Colon (tissue), 2 donors: ENCODE measurements around the gene RNF220.

Experiments used
- FAIRE-seq: peaks from 2 replicates; lab custom pipeline; 2012; peaks lifted over from hg19 to GRCh38; lab: Jason Lieb, UNC
- donor health status: control.
- donor health status: control.

RNF220 gene

GRCh38 chr1:44636688-44637598 lies 231.9 kb downstream of the RNF220 start:
- FAIRE-seq = no peak

- no peak for FAIRE-seq
Measured at GRCh38 chr1:44637702-44638411, 232.8 kb downstream of the RNF220 start.

DNA sequence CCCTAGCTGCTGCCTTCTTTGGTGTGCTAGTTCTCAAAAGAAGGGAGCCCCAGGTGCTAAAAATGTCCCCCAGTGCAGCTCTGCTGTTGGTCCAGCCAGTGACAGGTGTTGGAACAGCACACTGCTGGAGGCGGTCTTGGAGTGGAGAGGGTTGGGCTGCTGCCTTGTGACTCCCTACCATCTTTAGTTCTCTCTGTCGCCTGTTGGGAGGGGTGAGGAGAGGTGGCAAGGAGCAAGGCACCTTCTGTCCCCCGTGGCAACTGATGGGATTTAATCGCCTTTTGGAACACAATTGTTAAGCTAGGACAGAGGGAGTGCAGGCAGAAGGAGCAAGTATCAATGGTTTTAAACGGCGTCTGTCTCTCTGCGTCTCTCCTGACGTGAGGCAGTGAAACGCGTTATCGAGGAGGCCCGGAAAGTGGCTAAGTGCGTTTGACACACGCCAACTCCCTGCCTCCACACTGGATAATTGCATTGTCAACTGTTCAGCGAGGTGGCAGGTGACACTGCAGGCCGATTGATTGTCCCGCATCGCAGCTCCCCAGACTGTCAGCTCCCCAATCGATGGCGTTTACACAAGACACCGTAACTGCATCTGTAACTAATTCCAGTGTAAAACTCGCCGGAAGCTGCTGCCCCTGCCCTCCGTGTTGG lies 235.3 kb downstream of the RNF220 start:
- no peak for FAIRE-seq

DNA sequence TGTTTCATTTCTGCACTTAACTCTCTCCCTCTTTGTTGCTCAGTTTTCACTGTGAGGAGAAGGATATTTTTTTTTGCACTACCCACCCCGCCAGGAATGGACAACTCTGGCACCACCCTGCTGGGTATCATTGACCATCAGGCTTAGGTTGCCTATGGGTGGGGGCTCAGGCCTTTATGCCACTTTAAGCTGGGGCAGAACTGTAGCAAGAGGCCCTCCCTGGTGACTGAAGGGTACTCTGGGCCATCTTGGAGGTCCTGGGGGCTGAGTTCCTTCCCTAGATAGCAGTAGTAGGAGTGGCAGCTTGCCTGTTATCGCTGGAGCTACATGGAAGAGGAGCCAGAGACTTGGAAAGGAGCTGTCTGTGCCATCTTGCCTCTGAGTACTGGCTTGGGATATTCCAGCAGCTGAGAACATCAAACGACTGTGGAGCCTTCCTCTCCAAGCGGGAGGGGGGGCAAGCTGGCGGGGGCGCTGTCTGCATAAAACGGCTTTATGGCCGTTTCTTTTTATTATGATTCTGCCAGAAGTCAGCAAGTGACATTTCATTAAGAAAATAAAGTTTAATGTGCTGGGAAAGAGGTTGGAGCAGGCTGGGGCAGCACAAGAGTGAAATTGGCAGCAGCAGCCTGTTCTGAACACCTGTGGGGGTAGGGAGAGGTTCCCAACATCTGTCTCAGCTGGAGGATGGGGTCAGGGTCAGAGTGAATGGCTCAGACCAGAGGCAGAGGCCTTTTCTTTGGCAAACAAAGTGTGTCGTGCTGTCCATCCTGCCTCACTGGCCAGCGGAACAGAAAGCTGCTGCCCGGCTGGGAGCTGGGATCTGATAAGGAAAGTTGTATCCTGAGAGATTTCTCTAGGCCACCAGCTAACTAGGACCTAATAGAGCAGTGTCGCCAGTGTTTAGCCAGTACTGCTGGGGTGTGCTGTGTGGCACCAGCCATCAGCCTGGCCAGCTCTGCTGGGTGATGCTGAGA lies 236.4 kb downstream of the RNF220 start:
- FAIRE-seq = no peak

DNA sequence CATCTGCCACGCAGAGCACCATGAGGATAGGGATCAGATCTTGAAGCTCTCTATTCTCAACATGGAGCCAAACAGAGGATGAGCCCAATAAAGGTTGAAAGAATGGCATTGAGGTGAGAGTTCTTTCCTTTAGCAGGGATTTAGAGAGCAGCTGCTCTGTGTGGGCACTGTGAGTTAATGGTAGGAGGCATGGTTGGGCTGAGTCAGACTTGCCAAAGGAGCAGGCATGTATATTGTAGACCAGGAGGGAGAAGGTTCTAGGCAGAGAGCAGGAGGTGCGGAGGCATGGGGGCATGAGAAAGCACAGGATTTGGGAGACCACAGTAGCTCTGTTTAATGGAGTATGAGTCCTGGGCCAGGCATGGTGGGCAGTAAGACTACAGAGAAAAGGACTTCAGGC lies 237.2 kb downstream of the RNF220 start:
- FAIRE-seq = no peak

GRCh38 chr1:44642925-44643324 lies 237.9 kb downstream of the RNF220 start:
- no peak for FAIRE-seq

GRCh38 chr1:44643721-44644334 lies 238.8 kb downstream of the RNF220 start:
- FAIRE-seq = no peak

DNA sequence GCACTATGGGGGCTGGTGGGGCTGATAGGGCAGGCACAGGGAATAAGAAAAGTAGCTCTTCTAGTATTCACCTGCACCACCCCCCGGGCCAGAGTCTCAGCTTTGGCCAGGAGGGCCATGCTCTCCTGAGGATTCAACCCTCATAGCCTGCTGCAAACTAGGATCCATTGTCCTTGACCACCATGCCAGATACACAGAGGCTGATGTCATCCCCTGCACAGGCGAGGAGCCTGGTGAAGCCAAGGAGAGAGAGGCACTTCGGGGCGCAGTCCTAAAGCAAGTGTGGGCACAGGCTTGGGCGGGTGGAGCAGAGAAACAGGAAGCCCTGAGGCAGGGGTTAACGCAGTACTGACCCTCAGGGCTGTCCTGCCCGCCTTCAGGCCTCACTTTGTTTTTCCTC lies 239.8 kb downstream of the RNF220 start:
- no peak for FAIRE-seq

- FAIRE-seq = no peak
Measured at GRCh38 chr1:44645476-44646244, 240.6 kb downstream of the RNF220 start.

DNA sequence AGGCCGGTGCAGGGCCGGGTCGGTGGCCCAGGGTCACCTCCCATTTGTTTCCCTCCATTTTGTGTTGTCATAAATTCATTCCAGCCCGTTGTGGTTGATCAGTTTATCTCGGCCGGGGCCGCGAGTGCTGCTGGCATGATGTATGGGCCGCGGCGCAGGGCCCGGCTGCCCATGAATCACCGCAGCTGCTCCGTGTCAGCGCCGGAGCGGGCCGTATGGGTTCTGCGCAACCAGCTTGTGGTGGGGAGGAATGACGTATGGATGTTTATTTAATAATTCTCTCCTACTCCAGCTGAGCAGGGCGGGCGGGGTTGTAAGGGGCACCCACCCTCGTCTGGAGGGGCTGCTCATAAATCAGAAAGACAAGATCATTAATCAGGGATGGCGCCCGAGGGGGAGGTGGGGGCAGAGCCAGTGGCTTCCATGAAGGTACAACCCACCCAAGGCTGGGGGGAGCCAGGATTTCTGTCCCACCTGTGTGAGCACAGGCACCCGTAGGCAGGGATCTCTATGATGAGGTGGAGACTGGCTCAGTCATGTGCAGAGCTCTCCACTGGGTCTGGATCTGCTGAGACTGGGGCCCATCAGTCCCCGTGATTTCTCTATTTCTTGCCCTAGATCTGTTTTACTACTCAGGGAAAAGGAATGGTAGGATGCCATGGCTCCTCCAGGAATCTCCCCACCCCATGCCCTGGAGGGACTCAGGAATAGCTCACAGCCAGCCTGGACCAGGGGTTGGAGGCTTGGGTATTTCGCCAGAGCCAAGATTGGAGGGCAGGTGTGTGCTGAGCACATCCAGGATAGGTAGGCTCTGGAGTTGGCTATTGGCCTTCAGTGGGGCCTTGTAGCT lies 241.4 kb downstream of the RNF220 start:
- no peak for FAIRE-seq

DNA sequence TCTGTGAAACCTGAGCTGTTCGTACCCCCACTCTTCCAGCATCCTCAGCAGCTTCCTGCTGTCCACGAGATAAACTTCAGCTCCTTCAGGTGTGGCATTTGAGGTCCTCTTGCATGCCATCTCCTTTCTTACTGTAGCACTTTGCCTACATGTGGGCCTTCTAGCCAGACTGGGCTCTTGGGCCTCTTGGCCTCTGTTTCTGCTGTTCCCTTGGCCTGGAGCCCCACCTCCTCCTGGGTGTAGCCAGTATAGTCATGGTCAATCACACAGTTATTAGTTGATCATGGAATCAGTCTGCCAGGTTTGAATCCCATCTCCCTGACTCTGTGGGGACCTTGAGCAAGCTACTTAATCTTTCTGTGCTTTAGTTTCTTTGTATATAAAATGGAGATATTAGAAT lies 242.8 kb downstream of the RNF220 start:
- FAIRE-seq = no peak

DNA sequence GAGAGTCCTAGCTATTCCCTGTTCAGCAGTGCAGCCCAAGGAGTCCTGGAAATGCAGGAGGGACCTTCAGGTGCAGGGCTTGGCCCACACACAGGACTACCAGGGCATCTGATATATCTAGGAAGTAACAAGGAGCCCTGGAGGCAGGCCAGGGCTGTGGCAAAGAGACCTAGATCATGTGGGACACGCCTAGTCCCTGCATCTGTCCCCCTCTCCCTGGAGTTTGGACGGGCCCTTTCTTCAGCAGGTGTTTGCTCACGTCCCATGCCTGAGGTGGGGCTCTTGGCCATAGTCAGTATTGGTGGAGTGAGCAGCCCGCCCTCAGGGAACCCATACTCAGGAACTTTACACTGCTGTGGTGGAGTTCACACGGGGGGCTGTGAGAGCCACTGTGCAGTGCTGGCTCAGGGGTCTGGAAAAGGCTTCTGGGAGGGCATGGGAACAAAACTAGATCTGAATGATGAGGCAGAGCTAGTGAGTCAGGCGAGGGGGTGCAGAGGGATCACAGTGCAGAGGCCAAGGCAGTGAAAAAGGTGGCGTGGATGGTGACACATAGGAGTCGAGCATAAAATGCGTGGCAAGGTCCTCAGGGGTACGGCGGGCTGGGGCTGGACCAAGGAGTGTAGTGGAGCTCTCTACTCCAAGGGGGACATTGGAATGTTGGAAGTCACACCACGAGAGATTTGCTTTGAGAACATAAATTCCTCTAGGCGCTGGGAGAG lies 243.6 kb downstream of the RNF220 start:
- FAIRE-seq = no peak

- FAIRE-seq = no peak
Measured at GRCh38 chr1:44649788-44650158, 244.7 kb downstream of the RNF220 start.

DNA sequence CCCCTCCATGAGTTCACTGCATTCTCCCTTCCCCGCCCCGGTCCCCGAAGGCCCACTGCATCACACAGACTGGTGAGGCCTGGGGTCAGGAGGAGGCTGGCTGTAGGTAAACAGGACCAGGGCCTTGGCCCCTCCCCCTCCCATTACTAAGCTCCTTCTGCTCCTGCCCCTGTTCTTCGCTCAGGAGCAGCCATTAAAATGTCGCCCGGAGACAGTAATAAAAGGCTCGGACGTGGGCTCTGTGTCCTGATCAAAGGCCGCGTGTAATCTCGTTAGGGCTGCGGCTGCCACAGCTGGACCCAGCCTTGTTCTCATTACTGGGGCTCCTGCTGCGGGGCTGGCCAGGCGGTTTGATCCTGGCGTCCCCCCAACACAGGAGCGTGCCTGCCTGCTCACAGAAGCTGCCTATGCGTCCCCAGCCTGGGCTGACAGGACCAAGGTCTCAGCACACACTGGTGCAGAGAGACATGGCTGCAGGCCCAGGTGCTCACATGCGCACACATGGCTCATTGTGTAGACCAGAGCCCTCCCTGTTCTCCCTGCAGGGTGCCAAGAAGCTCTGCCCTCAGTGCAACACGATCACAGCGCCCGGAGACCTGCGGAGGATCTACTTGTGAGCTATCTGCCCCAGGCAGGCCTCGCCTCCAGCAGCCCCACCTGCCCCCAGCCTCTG lies 245.2 kb downstream of the RNF220 start:
- no peak for FAIRE-seq

GRCh38 chr1:44651069-44651468 lies 246.0 kb downstream of the RNF220 start:
- no peak for FAIRE-seq

- FAIRE-seq = no peak
Measured at GRCh38 chr1:44652445-44653106, 247.5 kb downstream of the RNF220 start.

DNA sequence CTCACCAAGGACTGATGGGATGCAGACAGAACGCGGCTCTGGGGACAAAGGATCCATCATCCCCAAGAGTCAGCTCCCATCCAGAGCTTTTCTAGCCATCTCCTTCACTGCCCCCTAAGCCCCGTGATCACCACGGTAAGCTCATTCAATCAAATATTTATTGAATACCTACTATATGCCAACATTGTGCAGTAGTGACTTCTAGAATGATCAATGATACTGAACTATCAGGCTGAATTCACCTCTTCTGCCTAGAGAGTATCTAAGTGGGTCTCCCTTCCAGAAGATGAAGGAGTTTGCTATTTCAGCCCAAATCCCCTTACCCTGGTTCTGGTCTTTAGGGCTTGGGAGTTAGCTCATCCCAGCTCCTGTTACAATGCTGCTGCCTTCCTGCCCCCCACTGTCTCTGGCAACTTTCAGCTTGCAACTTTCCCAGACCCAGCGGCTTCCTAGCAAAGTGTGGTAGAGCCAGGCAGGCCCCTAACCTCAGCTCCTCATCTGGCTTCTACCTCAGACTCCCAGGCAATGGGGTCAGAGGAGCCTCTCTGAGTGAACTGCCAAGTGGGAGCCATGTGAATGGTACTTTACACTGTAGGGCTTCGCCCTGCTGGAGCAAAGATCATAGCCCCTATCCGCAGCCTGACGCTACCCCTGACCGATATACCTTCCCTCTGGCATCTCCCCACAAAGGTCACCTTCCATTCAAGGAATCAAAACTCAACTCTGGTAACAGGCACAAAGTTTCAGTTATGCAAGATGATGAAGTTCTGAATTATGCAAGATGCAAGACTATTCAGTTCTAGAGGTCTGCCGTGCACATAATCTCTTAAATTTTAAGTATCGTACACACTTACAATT lies 248.3 kb downstream of the RNF220 start:
- FAIRE-seq = no peak
